LNCAP (cell line): ENCODE results near the gene CDK1.

Source experiments
- CTCF ChIP-seq: fragments of 450-650 bp; IDR thresholded peaks from 2 replicates; pipeline ENCODE4 v1.5.1; 2017; ENCODE audit warnings: mild to moderate bottlenecking

CDK1 gene

GRCh38 chr10:60825520-60825919 lies 47.2 kb downstream of the CDK1 start:
- TF ChIP-seq CTCF, result no peak

- TF ChIP-seq CTCF, result no peak
Measured at GRCh38 chr10:60827791-60828488, 49.7 kb downstream of the CDK1 start.

- no peak for TF ChIP-seq CTCF
Measured at GRCh38 chr10:60828489-60828852, 50.2 kb downstream of the CDK1 start.

GRCh38 chr10:60834401-60834800 lies 56.1 kb downstream of the CDK1 start:
- no peak for TF ChIP-seq CTCF

- no peak for TF ChIP-seq CTCF
Measured at GRCh38 chr10:60835049-60835448, 56.8 kb downstream of the CDK1 start.

GRCh38 chr10:60842694-60843093 lies 64.4 kb downstream of the CDK1 start:
- no peak for TF ChIP-seq CTCF
